ENCODE data around the gene SECISBP2L.

DNA sequence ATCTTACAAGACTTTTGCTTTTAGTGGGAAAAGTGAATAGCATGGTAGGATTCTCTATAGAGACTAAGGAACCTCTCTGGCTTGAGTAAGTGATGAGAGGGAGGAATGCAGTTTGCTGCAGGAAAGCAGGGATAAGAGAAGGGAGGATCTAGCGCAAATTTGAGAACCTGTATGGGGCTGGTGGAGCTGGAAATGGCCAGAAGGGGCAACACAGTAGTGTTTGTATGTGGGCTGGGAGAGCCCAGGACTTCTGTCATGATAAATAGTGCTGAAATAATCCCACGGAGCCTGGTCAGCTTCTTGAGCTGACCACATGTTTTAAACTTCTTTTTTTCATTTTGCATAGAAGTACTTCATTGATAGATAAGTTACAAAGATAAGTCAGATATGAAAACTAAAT, 71.4 kb downstream of the SECISBP2L start:
- TF ChIP-seq, protein P1, sequence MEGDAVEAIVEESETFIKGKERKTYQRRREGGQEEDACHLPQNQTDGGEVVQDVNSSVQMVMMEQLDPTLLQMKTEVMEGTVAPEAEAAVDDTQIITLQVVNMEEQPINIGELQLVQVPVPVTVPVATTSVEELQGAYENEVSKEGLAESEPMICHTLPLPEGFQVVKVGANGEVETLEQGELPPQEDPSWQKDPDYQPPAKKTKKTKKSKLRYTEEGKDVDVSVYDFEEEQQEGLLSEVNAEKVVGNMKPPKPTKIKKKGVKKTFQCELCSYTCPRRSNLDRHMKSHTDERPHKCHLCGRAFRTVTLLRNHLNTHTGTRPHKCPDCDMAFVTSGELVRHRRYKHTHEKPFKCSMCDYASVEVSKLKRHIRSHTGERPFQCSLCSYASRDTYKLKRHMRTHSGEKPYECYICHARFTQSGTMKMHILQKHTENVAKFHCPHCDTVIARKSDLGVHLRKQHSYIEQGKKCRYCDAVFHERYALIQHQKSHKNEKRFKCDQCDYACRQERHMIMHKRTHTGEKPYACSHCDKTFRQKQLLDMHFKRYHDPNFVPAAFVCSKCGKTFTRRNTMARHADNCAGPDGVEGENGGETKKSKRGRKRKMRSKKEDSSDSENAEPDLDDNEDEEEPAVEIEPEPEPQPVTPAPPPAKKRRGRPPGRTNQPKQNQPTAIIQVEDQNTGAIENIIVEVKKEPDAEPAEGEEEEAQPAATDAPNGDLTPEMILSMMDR (IDR thresholded peaks at IDR 0.05): no peak
- no peak for TF ChIP-seq POLR2A (IDR thresholded peaks at IDR 0.05)
- TF ChIP-seq POLR2AphosphoS5 (IDR thresholded peaks at IDR 0.05): no peak
